Effector memory CD8-positive, alpha-beta T cell (primary cell): ENCODE data around the gene PZP.

Experiments used
- ATAC-seq: fragments of 150-1000 bp; cut with Tn5 transposase; replicated peaks from 2 replicates; pipeline ENCODE4 v1.10.0; 2021; ENCODE audit warnings: mild to moderate bottlenecking, moderate library complexity
- DNase-seq, 3 experiments: peaks; one replicate each; pipeline ENCODE4 v3.0.0; 2021
- H3K27ac Mint-ChIP-seq, 2 donors: one replicate each; pipeline ENCODE4 v1.8.0; 2022; ENCODE audit warnings: mild to moderate bottlenecking in 2 of 2, mixed read lengths in 2 of 2, moderate library complexity in 2 of 2
- H3K27me3 Mint-ChIP-seq, 2 donors: one replicate each; pipeline ENCODE4 v1.8.0; 2022; ENCODE audit warnings: mixed read lengths in 2 of 2
- H3K36me3 Mint-ChIP-seq: one replicate; pipeline ENCODE4 v1.8.0; 2022; ENCODE audit warnings: mild to moderate bottlenecking, moderate library complexity, mixed read lengths; ENCODE audit not compliant: insufficient read depth
- H3K4me1 Mint-ChIP-seq, 2 donors: one replicate each; pipeline ENCODE4 v1.8.0; 2022; ENCODE audit warnings: low read depth in 2 of 2, mixed read lengths in 2 of 2
- H3K4me3 Mint-ChIP-seq, 2 donors: one replicate each; pipeline ENCODE4 v1.8.0; 2022; ENCODE audit warnings: mild to moderate bottlenecking in 2 of 2, mixed read lengths in 2 of 2, moderate library complexity in 2 of 2
- H3K9me3 Mint-ChIP-seq, 2 donors: one replicate each; pipeline ENCODE4 v1.8.0; 2022; ENCODE audit warnings: mixed read lengths in 2 of 2

Gene PZP

GRCh38 chr12:9130244-9130643, 78.0 kb downstream of the PZP start:
- no peak overlapping the region for H3K27ac Mint-ChIP-seq
- H3K4me1 Mint-ChIP-seq, result peaks cover 16 to 19% of the 10 kb centered on the region in 2 donors
- H3K9me3 Mint-ChIP-seq, result no peaks in the 10 kb centered on the region
- H3K27me3 Mint-ChIP-seq, result no peaks in the 10 kb centered on the region
- DNase-seq, result no peak
- H3K4me3 Mint-ChIP-seq, result no peak overlapping the region
- peaks cover 25% of the 10 kb centered on the region for H3K36me3 Mint-ChIP-seq
- ATAC-seq, result no peak

GRCh38 chr12:9127936-9128663, 80.1 kb downstream of the PZP start:
- Mint-ChIP-seq H3K9me3 (no peaks in the 10 kb centered on the region), H3K36me3 (peaks cover 14% of the 10 kb centered on the region), H3K4me3 (no peak overlapping the region), H3K27ac (no peak overlapping the region), H3K4me1 (peaks cover 9 to 19% of the 10 kb centered on the region in 2 donors), H3K27me3 (no peaks in the 10 kb centered on the region)
- ATAC-seq (no peak), DNase-seq (no peak)

GRCh38 chr12:9127484-9127883, 80.7 kb downstream of the PZP start:
- Mint-ChIP-seq H3K36me3 (peaks cover 12% of the 10 kb centered on the region), H3K9me3 (no peaks in the 10 kb centered on the region)
- no peak for ATAC-seq

GRCh38 chr12:9124383-9125031, 83.7 kb downstream of the PZP start:
- Mint-ChIP-seq H3K36me3 (peaks cover 12% of the 10 kb centered on the region), H3K27me3 (no peaks in the 10 kb centered on the region), H3K4me3 (no peak overlapping the region), H3K27ac (no peak overlapping the region), H3K4me1 (peaks cover 3 to 15% of the 10 kb centered on the region in 2 donors), H3K9me3 (no peaks in the 10 kb centered on the region)
- DNase-seq (no peak), ATAC-seq (no peak)

More at GRCh38 chr12:9127484-9127883, 80.7 kb downstream of the PZP start:
- DNase-seq, result no peak
- no peak overlapping the region for H3K4me3 Mint-ChIP-seq
- peaks cover 7 to 16% of the 10 kb centered on the region in 2 donors for H3K4me1 Mint-ChIP-seq
- H3K27me3 Mint-ChIP-seq, result no peaks in the 10 kb centered on the region
- no peak overlapping the region for H3K27ac Mint-ChIP-seq

- Mint-ChIP-seq H3K4me3 (no peak overlapping the region), H3K27me3 (no peaks in the 10 kb centered on the region), H3K36me3 (peaks cover 13% of the 10 kb centered on the region), H3K27ac (no peak overlapping the region), H3K4me1 (peaks cover 6 to 18% of the 10 kb centered on the region in 2 donors), H3K9me3 (no peaks in the 10 kb centered on the region)
- ATAC-seq (no peak), DNase-seq (no peak)
These were observed 84.3 kb downstream of the PZP start for GRCh38 chr12:9123781-9124382.

GRCh38 chr12:9122091-9122609, 86.0 kb downstream of the PZP start:
- no peak for DNase-seq

GRCh38 chr12:9120487-9121184, 87.6 kb downstream of the PZP start:
- DNase-seq (no peak), ATAC-seq (no peak)
- Mint-ChIP-seq H3K27me3 (no peaks in the 10 kb centered on the region), H3K4me1 (peaks cover 21 to 29% of the 10 kb centered on the region in 2 donors), H3K9me3 (no peaks in the 10 kb centered on the region), H3K27ac (peak overlapping the region in 1 of 2 donors; percentile 0), H3K36me3 (peaks cover 8% of the 10 kb centered on the region), H3K4me3 (no peak overlapping the region)

More at GRCh38 chr12:9122091-9122609, 86.0 kb downstream of the PZP start:
- Mint-ChIP-seq H3K27me3 (no peaks in the 10 kb centered on the region), H3K4me1 (peaks cover 10 to 26% of the 10 kb centered on the region in 2 donors), H3K4me3 (no peak overlapping the region), H3K27ac (no peak overlapping the region), H3K9me3 (no peaks in the 10 kb centered on the region), H3K36me3 (peaks cover 8% of the 10 kb centered on the region)
- no peak for ATAC-seq

- Mint-ChIP-seq H3K4me1 (peaks cover 29 to 40% of the 10 kb centered on the region in 2 donors), H3K27ac (peak overlapping the region in 1 of 2 donors; percentile 67), H3K27me3 (no peaks in the 10 kb centered on the region), H3K4me3 (no peak overlapping the region), H3K36me3 (peaks cover 19% of the 10 kb centered on the region), H3K9me3 (no peaks in the 10 kb centered on the region)
- ATAC-seq (peak; percentile 47), DNase-seq (no peak)
These were observed 90.0 kb downstream of the PZP start for GRCh38 chr12:9118158-9118557.

GRCh38 chr12:9115731-9116559, 92.2 kb downstream of the PZP start, which contains the start of gene A2M:
TSS of gene A2M (minus strand) at chr12:9115919. CDS start at chr12:9115849, 70 bp downstream.
- Mint-ChIP-seq H3K36me3 (peaks cover 21% of the 10 kb centered on the region), H3K9me3 (no peaks in the 10 kb centered on the region), H3K27ac (peak within 1 kb of the TSS in 1 of 2 donors; percentile 46), H3K27me3 (no peaks in the 10 kb centered on the region), H3K4me3 (peak within 1 kb of the TSS in 1 of 2 donors; percentile 4), H3K4me1 (peaks cover 36 to 47% of the 10 kb centered on the region in 2 donors)
- ATAC-seq, result no peak
- DNase-seq, result no peak

GRCh38 chr12:9114946-9115345, 93.2 kb downstream of the PZP start:
- ATAC-seq, result no peak

GRCh38 chr12:9113987-9114309, 94.2 kb downstream of the PZP start:
- H3K4me3 Mint-ChIP-seq, result no peak overlapping the region
- no peaks in the 10 kb centered on the region for H3K9me3 Mint-ChIP-seq
- ATAC-seq (no peak), DNase-seq (no peak)
- H3K27me3 Mint-ChIP-seq, result no peaks in the 10 kb centered on the region
- peaks cover 17% of the 10 kb centered on the region for H3K36me3 Mint-ChIP-seq
- peaks cover 33 to 42% of the 10 kb centered on the region in 2 donors for H3K4me1 Mint-ChIP-seq
- no peak overlapping the region for H3K27ac Mint-ChIP-seq

More at GRCh38 chr12:9114946-9115345, 93.2 kb downstream of the PZP start:
- no peak for DNase-seq
- Mint-ChIP-seq H3K36me3 (peaks cover 21% of the 10 kb centered on the region), H3K4me1 (peaks cover 36 to 45% of the 10 kb centered on the region in 2 donors), H3K4me3 (no peak overlapping the region), H3K27ac (no peak overlapping the region), H3K9me3 (no peaks in the 10 kb centered on the region), H3K27me3 (no peaks in the 10 kb centered on the region)

- ATAC-seq (no peak), DNase-seq (no peak)
- H3K27me3 Mint-ChIP-seq, result no peaks in the 10 kb centered on the region
- peak overlapping the region; percentile 19 to 75 for H3K27ac Mint-ChIP-seq
- H3K36me3 Mint-ChIP-seq, result peaks cover 17% of the 10 kb centered on the region
- peaks cover 32 to 40% of the 10 kb centered on the region in 2 donors for H3K4me1 Mint-ChIP-seq
- H3K9me3 Mint-ChIP-seq, result no peaks in the 10 kb centered on the region
- no peak overlapping the region for H3K4me3 Mint-ChIP-seq
These were observed 94.8 kb downstream of the PZP start for GRCh38 chr12:9113296-9113986.
